NCI-H2081 treated with DMSO at 0.1 percent for 48 hours (cell line): ENCODE measurements around the gene SORD.

ENCODE experiments used
- DNase-seq: peaks from one replicate; lab custom pipeline; 2025; lab: John Stamatoyannopoulos, UW

The SORD gene

GRCh38 chr15:45116482-45117307 lies 93.7 kb downstream of the SORD start:
- no peak for DNase-seq

GRCh38 chr15:45117308-45118130 lies 94.5 kb downstream of the SORD start:
- no peak for DNase-seq

- DNase-seq = peak; percentile 73
These were observed 95.2 kb downstream of the SORD start for GRCh38 chr15:45118131-45118588.

GRCh38 chr15:45118996-45119395 lies 96.0 kb downstream of the SORD start:
- DNase-seq = no peak

- no peak for DNase-seq
These were observed 97.3 kb downstream of the SORD start for GRCh38 chr15:45120081-45120972.

GRCh38 chr15:45121020-45121419 lies 98.0 kb downstream of the SORD start:
- DNase-seq = no peak

GRCh38 chr15:45121706-45122417 lies 98.9 kb downstream of the SORD start:
- DNase-seq = no peak

- DNase-seq = no peak
These were observed 99.7 kb downstream of the SORD start for GRCh38 chr15:45122719-45123118.

GRCh38 chr15:45123397-45123796 lies 100.4 kb downstream of the SORD start:
- DNase-seq = no peak

- no peak for DNase-seq
These were observed 103.7 kb downstream of the SORD start for GRCh38 chr15:45126535-45127158.
